Adrenal gland (tissue), 12 donors: ENCODE measurements around the gene FOXC1. TPM values are rescaled to one million over a fixed set of nuclear protein-coding genes. Genes with fewer than 3 reads are reported as not detected.
A peak's percentile ranks its signal among the peaks of the same experiment; 100 is the strongest.

Experiments used
- DNase-seq, 7 donors: peaks; one replicate each; pipeline ENCODE4 v3.0.0-alpha.2; 2019 to 2020
- H3K27ac ChIP-seq, 5 donors: fragments of 200-600 bp; sonication (generic) in 4 of 5; 1 replicate in 3 of 5; 2 replicates in 2 of 5; pipeline versions ENCODE4 v1.5.1 to v1.8.0; 2016 to 2020; ENCODE audit warnings: mild to moderate bottlenecking in 1 of 5
- H3K27me3 ChIP-seq: fragments of 200-600 bp; 2 replicates; pipeline ENCODE4 v1.8.0; 2021
- H3K36me3 ChIP-seq, 2 donors: fragments of 200-600 bp; replicated peaks in 1 of 2; 1 replicate in 1 of 2; 2 replicates in 1 of 2; pipeline versions ENCODE4 v1.5.1 to v1.8.0; 2018 to 2022
- H3K4me1 ChIP-seq, 2 donors: fragments of 200-600 bp; replicated peaks in 1 of 2; 1 replicate in 1 of 2; 2 replicates in 1 of 2; pipeline versions ENCODE4 v1.5.1 to v1.8.0; 2018 to 2021
- H3K4me3 ChIP-seq, 4 donors: fragments of 200-600 bp; sonication (generic) in 3 of 4; one replicate each; pipeline ENCODE4 v1.5.1; 2016 to 2018
- H3K9me3 ChIP-seq, 3 donors: fragments of 200-600 bp; sonication (generic) in 1 of 3; replicated peaks in 1 of 3; 1 replicate in 2 of 3; 2 replicates in 1 of 3; pipeline versions ENCODE4 v1.5.1 to v1.8.0; 2016 to 2021
- POLR2A ChIP-seq, 2 donors: fragments of 450-650 bp; IDR thresholded peaks; one replicate each; pipeline ENCODE4 v1.6.1; 2017; ENCODE audit warnings: antibody characterized with exemption in 2 of 2, mild to moderate bottlenecking in 2 of 2, moderate library complexity in 1 of 2
- WGBS, 4 donors: extraction: QIAGEN DNeasy Blood & Tissue Kit in 2 of 4; methylation state at CpG; one replicate each; pipeline versions ENCODE4 v1.1.5 to v1.1.7; 2013 to 2017; 5-methylcytosine and 5-hydroxymethylcytosine counted together
- intact Hi-C, 2 donors: fragments of 100-400 bp; cut with DNase I; formaldehyde crosslinking; loops; one replicate each; pipeline versions ENCODE4 v1.14.1 to v1.15.0; 2022 to 2023
- polyA plus RNA-seq, 3 donors: library from polyadenylated mRNA; stranded (reverse); fragments of 200-250 nt in 2 of 3; fragments of 350-450 nt in 1 of 3; fragmentation: Illumina TruSeq in 1 of 3; extraction: RNeasy Lipid Tissue Mini Kit (QIAGEN cat#74804) in 1 of 3; gene quantifications; one replicate each; pipeline ENCODE4 v1.2.3, GENCODE V29; 2013 to 2014
- total RNA-seq, 9 donors: library from RNA; depleted of rRNA in 4 of 9; stranded (reverse); fragments of >200 nt in 4 of 9; fragments of 120-200 nt in 1 of 9; fragmentation: NEBNext Ultra II Directional in 1 of 9; extraction: Animal tissue kit (Norgen Biotek cat#: 25700) in 1 of 9; gene quantifications; one replicate each; pipeline versions ENCODE4 v1.1.0 to v1.2.4, GENCODE V29; 2013 to 2023
- TF ChIP-seq, protein P1 (sequence below), 6 experiments: fragments of 450-650 bp in 4 of 6; fragments of 200-600 bp in 2 of 6; sonication (generic) in 1 of 6; IDR thresholded peaks; 1 replicate in 5 of 6; 2 replicates in 1 of 6; pipeline versions ENCODE4 v1.5.1 to v1.8.0; 2016 to 2021; ENCODE audit warnings: antibody characterized with exemption in 6 of 6, mild to moderate bottlenecking in 2 of 6, moderate library complexity in 1 of 6
- donor health status: healthy with polysubstance abuse.
- donor health status: Bipolar disorder and iron deficiency.
- donor health status: DM: yes; HTN: yes; CAD: no.
- donor health status: DM: no; HTN: no; CAD: no.
- donor health status: DM: no; HTN: no; CAD: no.
- donor health status: DM: yes; HTN: yes; CAD: no.

Gene FOXC1
- total and polyA plus RNA-seq, 12 donors = 2.7 to 13.2 (median 5.4) TPM

DNA sequence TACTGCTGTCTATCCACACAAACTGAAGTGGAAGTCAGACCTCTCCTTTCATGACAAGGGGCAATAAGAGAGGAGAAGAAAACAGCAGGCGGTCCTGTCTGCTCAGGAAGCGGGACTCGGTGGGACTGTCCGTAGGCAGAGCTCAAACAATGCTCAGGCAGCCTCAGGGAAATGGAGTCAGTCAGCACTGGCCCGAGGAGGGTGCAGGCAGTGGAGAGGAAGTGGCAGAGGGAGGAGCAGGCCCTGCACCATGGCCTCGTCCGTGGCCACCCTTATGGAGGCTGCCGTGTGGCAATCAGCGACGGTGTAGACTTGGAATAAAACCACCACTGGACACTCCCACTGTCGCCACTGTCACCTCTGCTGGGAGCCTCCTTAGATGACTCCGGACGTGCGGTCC, 19.6 kb downstream of the FOXC1 start:
- Histone ChIP-seq H3K4me1 (peaks cover 0 to 13% of the 10 kb centered on the region in 2 donors), H3K36me3 (no peaks in the 10 kb centered on the region), H3K4me3 (no peak overlapping the region), H3K9me3 (no peaks in the 10 kb centered on the region), H3K27ac (no peak overlapping the region), H3K27me3 (no peaks in the 10 kb centered on the region)
- intact Hi-C loops = no loop called here
- DNase-seq = no peak
- TF ChIP-seq, protein P1, sequence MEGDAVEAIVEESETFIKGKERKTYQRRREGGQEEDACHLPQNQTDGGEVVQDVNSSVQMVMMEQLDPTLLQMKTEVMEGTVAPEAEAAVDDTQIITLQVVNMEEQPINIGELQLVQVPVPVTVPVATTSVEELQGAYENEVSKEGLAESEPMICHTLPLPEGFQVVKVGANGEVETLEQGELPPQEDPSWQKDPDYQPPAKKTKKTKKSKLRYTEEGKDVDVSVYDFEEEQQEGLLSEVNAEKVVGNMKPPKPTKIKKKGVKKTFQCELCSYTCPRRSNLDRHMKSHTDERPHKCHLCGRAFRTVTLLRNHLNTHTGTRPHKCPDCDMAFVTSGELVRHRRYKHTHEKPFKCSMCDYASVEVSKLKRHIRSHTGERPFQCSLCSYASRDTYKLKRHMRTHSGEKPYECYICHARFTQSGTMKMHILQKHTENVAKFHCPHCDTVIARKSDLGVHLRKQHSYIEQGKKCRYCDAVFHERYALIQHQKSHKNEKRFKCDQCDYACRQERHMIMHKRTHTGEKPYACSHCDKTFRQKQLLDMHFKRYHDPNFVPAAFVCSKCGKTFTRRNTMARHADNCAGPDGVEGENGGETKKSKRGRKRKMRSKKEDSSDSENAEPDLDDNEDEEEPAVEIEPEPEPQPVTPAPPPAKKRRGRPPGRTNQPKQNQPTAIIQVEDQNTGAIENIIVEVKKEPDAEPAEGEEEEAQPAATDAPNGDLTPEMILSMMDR (IDR thresholded peaks at IDR 0.05) = no peak
- no peak for TF ChIP-seq POLR2A (IDR thresholded peaks at IDR 0.05)
- WGBS, 4 donors = 81 to 93% (median 91%) methylated on average over 14 of the region's 14 CpGs

DNA sequence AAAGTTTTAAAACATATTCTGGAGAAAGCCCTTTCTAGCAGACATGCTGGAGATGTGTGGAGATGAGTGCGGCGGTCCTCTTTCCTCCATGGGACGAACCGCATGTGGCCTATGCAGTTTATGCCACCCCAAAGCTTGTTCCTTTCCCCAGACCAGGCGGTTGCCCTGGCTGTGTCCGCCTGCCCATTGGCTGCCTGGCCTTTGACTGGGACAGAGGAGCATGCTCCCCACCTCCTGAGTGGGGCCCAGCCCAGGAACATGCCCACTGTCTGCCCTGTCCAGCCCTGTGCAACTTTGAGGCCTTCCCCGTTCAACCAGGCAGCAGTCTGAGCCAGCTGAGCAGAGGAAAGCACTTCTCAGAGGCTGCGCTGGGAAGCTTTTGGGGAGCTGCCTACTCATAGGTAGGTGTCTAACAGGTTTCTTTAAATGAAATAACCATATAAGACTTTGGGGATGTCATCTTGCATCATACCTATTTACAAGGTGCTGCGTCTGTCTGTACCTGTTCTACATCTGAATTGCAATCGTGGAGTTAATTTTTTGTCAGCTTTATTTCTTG, 20.6 kb downstream of the FOXC1 start:
- Histone ChIP-seq H3K27me3 (no peaks in the 10 kb centered on the region), H3K4me1 (peaks cover 0 to 3% of the 10 kb centered on the region in 2 donors)

DNA sequence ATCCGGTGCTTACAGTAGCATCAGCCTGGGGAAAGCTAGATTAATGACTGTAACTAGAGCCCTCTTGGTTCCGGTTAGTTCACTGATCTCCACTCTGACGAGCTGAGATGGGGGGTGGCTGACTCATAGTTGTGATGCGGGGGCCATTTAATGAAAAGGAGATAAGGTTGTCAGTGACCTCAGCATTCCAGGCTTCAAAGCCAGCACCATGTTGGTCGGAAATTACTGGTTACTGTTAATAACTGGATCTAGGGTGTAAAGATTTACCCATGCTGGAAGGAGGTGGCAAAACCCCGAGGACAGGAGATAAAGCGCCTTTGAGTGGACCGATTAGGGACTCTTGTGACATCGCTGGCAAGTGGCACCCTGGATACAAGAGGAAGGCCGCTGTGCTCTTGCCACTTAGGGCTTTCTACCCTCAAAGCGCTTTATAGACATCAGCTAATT, 21.1 kb downstream of the FOXC1 start:
- H3K4me3 ChIP-seq = no peak overlapping the region
- peak in 1 of 7 donors; percentile 49 for DNase-seq
- H3K9me3 ChIP-seq = no peaks in the 10 kb centered on the region
- WGBS, 4 donors = 73 to 83% (median 76%) methylated on average over 11 of the region's 11 CpGs
- H3K27me3 ChIP-seq = no peaks in the 10 kb centered on the region
- H3K4me1 ChIP-seq = no peaks in the 10 kb centered on the region
- no peak overlapping the region for H3K27ac ChIP-seq
- TF ChIP-seq POLR2A (IDR thresholded peaks at IDR 0.05) = no peak
- TF ChIP-seq, protein P1 (IDR thresholded peaks at IDR 0.05) = no peak
- intact Hi-C loops = no loop called here
- no peaks in the 10 kb centered on the region for H3K36me3 ChIP-seq

More for the DNA sequence above, 20.6 kb downstream of the FOXC1 start:
- no peak overlapping the region for H3K27ac ChIP-seq
- WGBS, 4 donors = 90 to 98% (median 94%) methylated on average over 8 to 10 of the region's 10 CpGs
- TF ChIP-seq, protein P1 (IDR thresholded peaks at IDR 0.05) = no peak
- no peak for TF ChIP-seq POLR2A (IDR thresholded peaks at IDR 0.05)
- no peaks in the 10 kb centered on the region for H3K9me3 ChIP-seq
- no peaks in the 10 kb centered on the region for H3K36me3 ChIP-seq
- intact Hi-C loops = no loop called here
- no peak for DNase-seq
- no peak overlapping the region for H3K4me3 ChIP-seq

DNA sequence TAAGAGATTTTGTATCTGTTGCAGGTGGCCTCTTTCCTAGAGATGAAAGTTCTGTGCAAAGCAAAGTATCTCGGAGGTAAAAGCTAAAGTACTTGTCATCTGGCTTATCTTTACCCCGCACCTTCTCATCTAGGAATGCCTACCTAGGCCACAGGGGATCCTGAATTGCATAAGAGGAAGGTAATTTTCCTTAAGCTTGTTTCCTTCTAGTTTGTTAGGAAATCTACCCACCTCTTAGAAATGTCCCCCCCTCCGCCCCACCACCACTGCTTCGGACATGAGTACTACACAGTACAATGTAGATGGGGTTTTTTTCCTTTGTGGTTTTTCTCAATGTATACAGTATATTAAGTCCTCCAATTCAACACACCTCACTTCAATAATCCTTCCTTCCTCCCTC, 21.5 kb downstream of the FOXC1 start:
- no peak overlapping the region for H3K4me3 ChIP-seq
- WGBS, 4 donors = 94 to 99% (median 97%) methylated on average over 4 of the region's 4 CpGs
- intact Hi-C loops = no loop called here
- H3K27ac ChIP-seq = no peak overlapping the region
- H3K36me3 ChIP-seq = no peaks in the 10 kb centered on the region
- no peaks in the 10 kb centered on the region for H3K9me3 ChIP-seq
- TF ChIP-seq, protein P1 (IDR thresholded peaks at IDR 0.05) = no peak
- TF ChIP-seq POLR2A (IDR thresholded peaks at IDR 0.05) = no peak
- no peak for DNase-seq
- H3K4me1 ChIP-seq = no peaks in the 10 kb centered on the region
- H3K27me3 ChIP-seq = no peaks in the 10 kb centered on the region
